ENCODE measurements around the gene STK32B. TPM values are rescaled to one million over a fixed set of nuclear protein-coding genes. Genes with fewer than 3 reads are reported as not detected.

STK32B gene
- total and polyA plus RNA-seq, 2 donors (not counting 3 experiments of a cell fraction or from before 2014, with no cell fraction given) = 5.6 to 7.8 TPM

DNA sequence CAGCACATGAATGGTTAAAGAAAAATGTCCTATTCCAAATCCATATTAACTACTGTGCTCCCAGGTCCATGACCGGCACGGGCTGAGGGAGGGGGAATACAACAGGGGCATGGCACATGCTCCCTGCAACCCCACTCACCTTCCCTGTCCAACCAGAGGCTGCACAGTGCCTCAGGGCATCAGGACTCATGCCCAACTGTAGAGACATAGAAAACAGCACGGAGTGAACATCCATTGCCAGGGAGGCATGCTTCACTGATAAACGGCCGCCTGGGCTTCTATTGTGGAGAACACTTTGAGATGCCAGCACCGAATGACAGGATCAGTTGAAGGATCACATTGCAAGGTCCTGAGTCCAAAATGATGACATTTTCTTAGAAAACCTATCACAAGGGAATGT is 140.6 kb downstream of the STK32B start:
- Histone ChIP-seq H3K27me3 (ENCODE audit: control insufficient read depth in 2 of 2, insufficient read depth in 2 of 2, low read length in 2 of 2) (no peaks in the 10 kb centered on the region), H3K9me3 (replicated peaks; ENCODE audit: control insufficient read depth, insufficient read depth, low read length) (no peaks in the 10 kb centered on the region), H2AFZ (ENCODE audit: low read depth, low read length) (no peak overlapping the region), H4K20me1 (replicated peaks; ENCODE audit: control insufficient read depth, extremely low read depth, insufficient read depth, low read length) (no peaks in the 10 kb centered on the region), H3K9ac (replicated peaks; ENCODE audit: extremely low read depth, insufficient read depth, low read length) (no peak overlapping the region), H3K36me3 (ENCODE audit: control insufficient read depth in 2 of 2, extremely low read depth in 1 of 2, insufficient read depth in 2 of 2, low read length in 2 of 2) (no peaks in the 10 kb centered on the region), H3K27ac (ENCODE audit: insufficient read depth, low read depth, low read length) (no peak overlapping the region), H3K4me1 (ENCODE audit: control insufficient read depth, extremely low read depth, insufficient read depth, low read length) (no peaks in the 10 kb centered on the region), H3K4me3 (replicated peaks in 1 of 3; ENCODE audit: insufficient read depth in 1 of 3, low read depth in 1 of 3, low read length in 3 of 3) (no peak overlapping the region), H3K4me2 (ENCODE audit: insufficient read depth, low read length) (no peak overlapping the region), H3K9me1 (replicated peaks; ENCODE audit: control insufficient read depth, extremely low read depth, insufficient read depth, low read length) (no peaks in the 10 kb centered on the region), H3K79me2 (ENCODE audit: control insufficient read depth, insufficient read depth, low read length) (no peaks in the 10 kb centered on the region)
- TF ChIP-seq POLR2AphosphoS5 (IDR thresholded peaks at IDR 0.05; ENCODE audit: insufficient read depth, low read depth, low read length) = no peak
- no peak for TF ChIP-seq JUN (IDR thresholded peaks at IDR 0.05; ENCODE audit: borderline replicate concordance, insufficient read depth, insufficient read length, low read depth)
- no peak for TF ChIP-seq EZH2 (IDR thresholded peaks at IDR 0.05; ENCODE audit: borderline replicate concordance, low read depth, low read length, severe bottlenecking)
- TF ChIP-seq, protein P1, sequence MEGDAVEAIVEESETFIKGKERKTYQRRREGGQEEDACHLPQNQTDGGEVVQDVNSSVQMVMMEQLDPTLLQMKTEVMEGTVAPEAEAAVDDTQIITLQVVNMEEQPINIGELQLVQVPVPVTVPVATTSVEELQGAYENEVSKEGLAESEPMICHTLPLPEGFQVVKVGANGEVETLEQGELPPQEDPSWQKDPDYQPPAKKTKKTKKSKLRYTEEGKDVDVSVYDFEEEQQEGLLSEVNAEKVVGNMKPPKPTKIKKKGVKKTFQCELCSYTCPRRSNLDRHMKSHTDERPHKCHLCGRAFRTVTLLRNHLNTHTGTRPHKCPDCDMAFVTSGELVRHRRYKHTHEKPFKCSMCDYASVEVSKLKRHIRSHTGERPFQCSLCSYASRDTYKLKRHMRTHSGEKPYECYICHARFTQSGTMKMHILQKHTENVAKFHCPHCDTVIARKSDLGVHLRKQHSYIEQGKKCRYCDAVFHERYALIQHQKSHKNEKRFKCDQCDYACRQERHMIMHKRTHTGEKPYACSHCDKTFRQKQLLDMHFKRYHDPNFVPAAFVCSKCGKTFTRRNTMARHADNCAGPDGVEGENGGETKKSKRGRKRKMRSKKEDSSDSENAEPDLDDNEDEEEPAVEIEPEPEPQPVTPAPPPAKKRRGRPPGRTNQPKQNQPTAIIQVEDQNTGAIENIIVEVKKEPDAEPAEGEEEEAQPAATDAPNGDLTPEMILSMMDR (IDR thresholded peaks at IDR 0.05; ENCODE audit: extremely low read depth in 1 of 2, insufficient read depth in 1 of 2, low read depth in 1 of 2, low read length in 2 of 2) = no peak
- TF ChIP-seq, protein P2, sequence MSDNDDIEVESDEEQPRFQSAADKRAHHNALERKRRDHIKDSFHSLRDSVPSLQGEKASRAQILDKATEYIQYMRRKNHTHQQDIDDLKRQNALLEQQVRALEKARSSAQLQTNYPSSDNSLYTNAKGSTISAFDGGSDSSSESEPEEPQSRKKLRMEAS (IDR thresholded peaks at IDR 0.05; ENCODE audit: insufficient read depth, insufficient read length) = no peak
- no peak for TF ChIP-seq POLR2A (IDR thresholded peaks at IDR 0.05; ENCODE audit: low read depth, low read length)
- TF ChIP-seq FOS (IDR thresholded peaks at IDR 0.05; ENCODE audit: borderline replicate concordance, insufficient read depth, low read length) = no peak
- TF ChIP-seq GATA2 (IDR thresholded peaks at IDR 0.05; ENCODE audit: insufficient read depth, insufficient read length, low read depth, low read length) = no peak
- no peak for TF ChIP-seq MYC (IDR thresholded peaks at IDR 0.05; ENCODE audit: low read depth, low read length)
- POLR2A ChIA-PET = no interaction called here
- intact Hi-C loops (cut with micrococcal nuclease) (no loop called here), dilution Hi-C loops (cut with MboI; ENCODE audit: extremely low pct_ligation_motif_present, low sequenced_read_pairs) (no loop called here)
- FAIRE-seq (no peak), DNase-seq (ENCODE audit: low read depth, low spot score) (no peak)
- CTCF ChIA-PET = no interaction called here
- no TSS peak for BruUV-seq (replicated peaks)

All from endothelial cell of umbilical vein (primary cell).